Dedifferentiated amniotic fluid mesenchymal stem cell (primary cell): ENCODE data around the gene RSPH3.
"Not testable (repeated sequence)": the region's sequence is repeated elsewhere in the genome, so short reads cannot be mapped to it uniquely, and the experiment has no call there.

Source experiments
- DNase-seq: peaks from one replicate; pipeline ENCODE4 v3.0.0-alpha.2; 2016; ENCODE audit errors: extremely low spot score

The RSPH3 gene

GRCh38 chr6:158999666-159000403 lies at the start of gene RSPH3:
Gene RSPH3, minus strand, starts transcription at chr6:159000202. Its CDS starts 652 bp downstream, at chr6:158999550.
- peak; percentile 79 for DNase-seq

GRCh38 chr6:159047891-159048685 lies 48.1 kb upstream of the RSPH3 start:
- DNase-seq: no peak

- DNase-seq: no peak
Measured at GRCh38 chr6:159045801-159046200, 45.8 kb upstream of the RSPH3 start.

GRCh38 chr6:159044899-159045727 lies 45.1 kb upstream of the RSPH3 start, which contains the start of gene TAGAP:
Gene TAGAP, minus strand, starts transcription at chr6:159044991. Its CDS starts 845 bp downstream, at chr6:159044146.
- no peak for DNase-seq

GRCh38 chr6:159043947-159044346 lies 43.9 kb upstream of the RSPH3 start:
- DNase-seq: no peak

GRCh38 chr6:159043251-159043650 lies 43.2 kb upstream of the RSPH3 start:
- no peak for DNase-seq

- DNase-seq: no peak
Measured at GRCh38 chr6:159042826-159043181, 42.8 kb upstream of the RSPH3 start.

- peak; percentile 21 for DNase-seq
Measured at GRCh38 chr6:159042003-159042825, 42.2 kb upstream of the RSPH3 start.

GRCh38 chr6:159041181-159041580 lies 41.2 kb upstream of the RSPH3 start:
- no peak for DNase-seq

- no peak for DNase-seq
Measured at GRCh38 chr6:159039885-159040258, 39.9 kb upstream of the RSPH3 start.

- no peak for DNase-seq
Measured at GRCh38 chr6:159038914-159039884, 39.2 kb upstream of the RSPH3 start.

GRCh38 chr6:159038318-159038717 lies 38.3 kb upstream of the RSPH3 start:
- DNase-seq: not testable (repeated sequence)

GRCh38 chr6:159037756-159038290 lies 37.8 kb upstream of the RSPH3 start:
- no peak for DNase-seq

- DNase-seq: no peak
Measured at GRCh38 chr6:159036673-159037072, 36.7 kb upstream of the RSPH3 start.

GRCh38 chr6:159035891-159036290 lies 35.9 kb upstream of the RSPH3 start:
- no peak for DNase-seq

GRCh38 chr6:159033160-159034049 lies 33.4 kb upstream of the RSPH3 start:
- no peak for DNase-seq

- no peak for DNase-seq
Measured at GRCh38 chr6:159031846-159032245, 31.8 kb upstream of the RSPH3 start.

- DNase-seq: no peak
Measured at GRCh38 chr6:159030168-159030567, 30.2 kb upstream of the RSPH3 start.

- DNase-seq: not testable (repeated sequence)
Measured at GRCh38 chr6:159025224-159025623, 25.2 kb upstream of the RSPH3 start.
